ENCODE measurements around the gene TCOF1. TPM values are rescaled to one million over a fixed set of nuclear protein-coding genes. Genes with fewer than 3 reads are reported as not detected.
"Not testable (repeated sequence)": the region's sequence is repeated elsewhere in the genome, so short reads cannot be mapped to it uniquely, and the experiment has no call there.

Gene TCOF1
- total RNA-seq, 6 donors from 2014 or later = 21.7 to 71.2 (median 30.4) TPM

DNA sequence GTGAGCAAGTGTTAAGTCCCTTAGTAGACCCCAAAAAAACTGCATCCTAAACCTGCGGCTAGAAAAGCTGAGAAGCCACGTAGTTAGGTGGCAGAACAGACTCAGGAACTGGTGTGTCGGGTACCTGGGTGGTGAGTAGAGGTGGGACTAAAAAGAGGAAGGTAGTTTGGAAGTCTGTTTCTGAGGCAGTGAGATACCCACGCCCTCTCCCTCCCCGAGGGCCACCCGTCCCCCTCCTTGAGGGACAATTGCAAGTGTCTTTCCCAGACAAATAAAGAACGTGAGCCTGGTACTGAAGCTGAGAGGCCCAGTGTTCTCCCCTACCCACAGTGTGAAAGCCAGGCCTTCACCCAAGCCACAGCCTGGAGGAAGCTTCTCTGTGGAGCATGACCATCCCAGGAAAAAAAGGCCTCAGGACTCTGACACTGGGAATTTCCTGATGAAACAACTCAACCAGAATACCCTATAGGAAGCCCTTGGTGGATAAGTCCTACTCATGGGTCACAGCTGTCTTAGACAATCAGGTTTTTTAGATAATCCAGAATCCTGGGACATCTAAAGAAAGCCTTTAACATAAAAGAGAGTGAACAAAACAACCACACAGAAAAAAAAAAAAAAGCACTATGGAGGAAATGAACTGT is 62.3 kb downstream of the TCOF1 start:
- H3K4me3 ChIP-seq = no peak overlapping the region
- no peak for TF ChIP-seq POLR2A (IDR thresholded peaks at IDR 0.05)
- TF ChIP-seq, protein P1, sequence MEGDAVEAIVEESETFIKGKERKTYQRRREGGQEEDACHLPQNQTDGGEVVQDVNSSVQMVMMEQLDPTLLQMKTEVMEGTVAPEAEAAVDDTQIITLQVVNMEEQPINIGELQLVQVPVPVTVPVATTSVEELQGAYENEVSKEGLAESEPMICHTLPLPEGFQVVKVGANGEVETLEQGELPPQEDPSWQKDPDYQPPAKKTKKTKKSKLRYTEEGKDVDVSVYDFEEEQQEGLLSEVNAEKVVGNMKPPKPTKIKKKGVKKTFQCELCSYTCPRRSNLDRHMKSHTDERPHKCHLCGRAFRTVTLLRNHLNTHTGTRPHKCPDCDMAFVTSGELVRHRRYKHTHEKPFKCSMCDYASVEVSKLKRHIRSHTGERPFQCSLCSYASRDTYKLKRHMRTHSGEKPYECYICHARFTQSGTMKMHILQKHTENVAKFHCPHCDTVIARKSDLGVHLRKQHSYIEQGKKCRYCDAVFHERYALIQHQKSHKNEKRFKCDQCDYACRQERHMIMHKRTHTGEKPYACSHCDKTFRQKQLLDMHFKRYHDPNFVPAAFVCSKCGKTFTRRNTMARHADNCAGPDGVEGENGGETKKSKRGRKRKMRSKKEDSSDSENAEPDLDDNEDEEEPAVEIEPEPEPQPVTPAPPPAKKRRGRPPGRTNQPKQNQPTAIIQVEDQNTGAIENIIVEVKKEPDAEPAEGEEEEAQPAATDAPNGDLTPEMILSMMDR (IDR thresholded peaks at IDR 0.05) = no peak
- TF ChIP-seq POLR2AphosphoS5 (IDR thresholded peaks at IDR 0.05) = no peak
- no peak for TF ChIP-seq EP300 (IDR thresholded peaks at IDR 0.05)
- no peaks in the 10 kb centered on the region for H3K27me3 ChIP-seq
- no peaks in the 10 kb centered on the region for H3K36me3 ChIP-seq
- no peak for DNase-seq
- 58 to 78% methylated on average over 7 of the region's 7 CpGs for WGBS, 2 donors
- no peaks in the 10 kb centered on the region for H3K4me1 ChIP-seq
- H3K9me3 ChIP-seq = no peaks in the 10 kb centered on the region
- no peak for ATAC-seq (ENCODE audit: low FRiP score in 2 of 2)
- no peak overlapping the region for H3K27ac ChIP-seq

DNA sequence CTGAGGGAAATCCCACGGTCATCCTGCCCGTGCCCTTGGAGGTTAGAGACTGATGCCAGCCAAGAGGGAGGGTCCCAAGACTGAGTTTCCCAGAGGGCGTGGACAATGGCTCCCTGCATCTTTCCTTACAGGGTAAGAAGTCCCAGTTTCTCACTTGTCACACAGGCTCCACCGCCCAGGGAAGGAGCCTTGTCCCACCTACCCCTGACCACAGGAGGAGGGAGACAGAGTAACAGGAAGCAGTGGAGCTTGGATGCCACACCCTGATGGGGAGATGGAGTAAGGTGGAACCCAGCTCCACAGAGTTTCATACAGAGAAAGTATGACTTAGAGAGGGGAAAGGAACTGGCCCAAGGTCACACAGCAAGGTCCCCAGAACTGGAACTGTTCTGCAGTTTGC is 64.6 kb downstream of the TCOF1 start:
- no peak for TF ChIP-seq EP300 (IDR thresholded peaks at IDR 0.05)
- no peak for TF ChIP-seq POLR2A (IDR thresholded peaks at IDR 0.05)
- TF ChIP-seq POLR2AphosphoS5 (IDR thresholded peaks at IDR 0.05) = no peak
- TF ChIP-seq, protein P1 (IDR thresholded peaks at IDR 0.05) = no peak
- H3K27me3 ChIP-seq = no peaks in the 10 kb centered on the region
- H3K4me1 ChIP-seq = no peaks in the 10 kb centered on the region
- no peaks in the 10 kb centered on the region for H3K36me3 ChIP-seq
- 64 to 67% methylated on average over 4 of the region's 4 CpGs for WGBS, 2 donors
- no peaks in the 10 kb centered on the region for H3K9me3 ChIP-seq
- DNase-seq (no peak), ATAC-seq (ENCODE audit: low FRiP score in 2 of 2) (peak in 1 of 2 donors; percentile 43)
- H3K27ac ChIP-seq = no peak overlapping the region
- H3K4me3 ChIP-seq = no peak overlapping the region

DNA sequence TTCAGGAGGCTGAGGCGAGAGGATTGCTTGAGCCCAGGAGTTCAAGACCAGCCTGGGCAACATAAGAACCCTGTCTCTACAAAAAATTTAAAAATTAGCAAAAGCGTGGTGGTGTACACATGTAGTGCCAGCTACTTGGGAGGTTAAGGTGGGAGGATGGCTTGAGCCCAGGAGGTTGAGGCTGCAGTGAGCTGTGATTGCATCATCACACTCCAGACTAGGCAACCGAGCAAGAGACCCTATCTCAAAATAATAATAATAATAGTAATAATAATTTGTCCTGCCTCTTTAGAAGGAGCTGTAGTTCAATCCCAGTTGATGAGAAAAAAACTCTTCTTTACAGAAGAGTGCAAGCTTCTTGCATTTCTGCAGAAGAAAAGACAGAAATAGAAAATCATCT is 65.3 kb downstream of the TCOF1 start:
- WGBS, 2 donors = 69 to 76% methylated on average over 3 of the region's 3 CpGs
- H3K27ac ChIP-seq = no peak overlapping the region
- TF ChIP-seq, protein P1 (IDR thresholded peaks at IDR 0.05) = no peak
- TF ChIP-seq POLR2AphosphoS5 (IDR thresholded peaks at IDR 0.05) (no peak), EP300 (IDR thresholded peaks at IDR 0.05) (no peak), POLR2A (IDR thresholded peaks at IDR 0.05) (no peak)
- DNase-seq (no peak), ATAC-seq (ENCODE audit: low FRiP score in 2 of 2) (no peak)
- no peaks in the 10 kb centered on the region for H3K27me3 ChIP-seq
- no peak overlapping the region for H3K4me3 ChIP-seq
- H3K4me1 ChIP-seq = peaks cover 0 to 1% (median 0%) of the 10 kb centered on the region in 4 donors
- H3K9me3 ChIP-seq = no peaks in the 10 kb centered on the region
- no peaks in the 10 kb centered on the region for H3K36me3 ChIP-seq

DNA sequence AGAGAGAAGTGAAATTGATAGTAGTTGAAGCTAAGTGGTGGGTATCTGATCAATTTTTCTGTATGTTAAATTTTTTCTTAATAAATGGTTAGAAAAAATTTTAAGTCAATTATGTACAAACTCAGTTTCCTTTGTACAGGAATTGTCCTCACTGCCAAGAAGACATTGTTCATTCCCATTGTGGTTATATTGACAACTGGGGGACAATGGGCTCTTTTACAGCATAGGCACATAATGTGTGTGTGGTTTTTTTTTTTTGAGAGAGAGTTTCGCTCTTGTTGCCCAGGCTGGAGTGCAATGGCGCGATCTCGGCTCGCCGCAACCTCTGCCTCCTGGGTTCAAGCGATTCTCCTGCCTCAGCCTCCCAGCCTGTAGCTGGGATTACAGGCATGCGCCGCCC is 68.7 kb downstream of the TCOF1 start:
- H3K27ac ChIP-seq; H3K4me1 ChIP-seq; H3K9me3 ChIP-seq; DNase-seq; ATAC-seq (ENCODE audit: low FRiP score in 2 of 2); H3K27me3 ChIP-seq; H3K4me3 ChIP-seq; H3K36me3 ChIP-seq: not testable (repeated sequence)
- WGBS, 2 donors = 97 to 98% methylated on average over 9 of the region's 9 CpGs

DNA sequence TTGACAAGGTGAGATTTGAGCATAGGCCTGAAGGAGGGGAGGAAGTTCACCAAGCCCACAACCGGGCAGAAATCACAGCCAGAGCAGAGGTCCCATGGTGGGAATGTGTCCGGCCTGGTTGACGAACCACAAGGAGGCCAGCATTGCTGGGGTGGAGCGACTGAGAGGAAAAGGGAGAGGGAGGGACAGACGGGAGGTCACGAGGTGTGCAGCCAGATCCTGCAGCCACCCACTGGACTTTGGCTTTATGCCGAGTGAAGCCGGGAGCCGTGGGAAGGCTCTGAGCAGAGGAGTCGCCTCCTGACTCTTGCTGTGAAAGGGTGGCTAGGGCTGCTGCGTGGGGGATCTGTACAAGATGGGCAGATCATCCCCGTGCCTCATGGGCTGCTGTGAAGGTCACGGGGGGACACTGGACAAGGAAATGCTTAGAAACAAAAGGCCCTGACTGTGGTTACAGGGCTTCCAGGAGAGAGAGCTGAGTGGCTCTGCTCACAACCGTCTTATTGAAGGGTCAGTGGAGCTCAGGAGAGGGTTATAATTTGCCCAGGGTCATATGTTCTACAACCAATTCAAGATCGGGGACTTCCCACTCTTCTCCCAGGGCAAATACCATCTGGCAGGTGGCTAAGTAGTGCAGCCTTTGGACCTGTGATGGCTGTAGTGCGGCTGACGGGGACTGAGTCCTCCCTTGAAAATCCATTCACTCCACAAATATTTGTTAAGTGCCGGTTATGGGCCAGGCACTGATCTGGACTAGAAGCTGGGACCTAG is 70.8 kb downstream of the TCOF1 start:
- Histone ChIP-seq H3K4me1 (peaks cover 7 to 8% (median 8%) of the 10 kb centered on the region in 4 donors), H3K9me3 (no peaks in the 10 kb centered on the region), H3K27me3 (no peaks in the 10 kb centered on the region), H3K27ac (peak overlapping the region in 3 of 4 donors; percentile 50 to 68 (median 54)), H3K36me3 (no peaks in the 10 kb centered on the region), H3K4me3 (no peak overlapping the region)
- ATAC-seq (ENCODE audit: low FRiP score in 2 of 2) (peak; percentile 41 to 66), DNase-seq (peak in 1 of 2 donors; percentile 50)
- 59 to 70% methylated on average over 15 to 18 of the region's 18 CpGs for WGBS, 2 donors
- TF ChIP-seq POLR2AphosphoS5 (IDR thresholded peaks at IDR 0.05) (peak in 1 of 2 donors; percentile 21), EP300 (IDR thresholded peaks at IDR 0.05) (no peak)
